ENCODE results near the gene KANK2.

- TF ChIP-seq CTCF (IDR thresholded peaks at IDR 0.05; ENCODE audit: low read depth, low read length, poor library complexity, severe bottlenecking) (no peak), EZH2phosphoT487 (IDR thresholded peaks at IDR 0.05; ENCODE audit: borderline replicate concordance, low read length) (no peak)
Measured at GRCh38 chr19:11195681-11196080, 1.7 kb downstream of the KANK2 start.
